Measurements from ENCODE around the gene LY9.
"Not testable (repeated sequence)": the region's sequence is repeated elsewhere in the genome, so short reads cannot be mapped to it uniquely, and the experiment has no call there.

LY9 gene

GRCh38 chr1:160774886-160775719 is 20.9 kb upstream of the LY9 start:
- no peak for DNase-seq

DNA sequence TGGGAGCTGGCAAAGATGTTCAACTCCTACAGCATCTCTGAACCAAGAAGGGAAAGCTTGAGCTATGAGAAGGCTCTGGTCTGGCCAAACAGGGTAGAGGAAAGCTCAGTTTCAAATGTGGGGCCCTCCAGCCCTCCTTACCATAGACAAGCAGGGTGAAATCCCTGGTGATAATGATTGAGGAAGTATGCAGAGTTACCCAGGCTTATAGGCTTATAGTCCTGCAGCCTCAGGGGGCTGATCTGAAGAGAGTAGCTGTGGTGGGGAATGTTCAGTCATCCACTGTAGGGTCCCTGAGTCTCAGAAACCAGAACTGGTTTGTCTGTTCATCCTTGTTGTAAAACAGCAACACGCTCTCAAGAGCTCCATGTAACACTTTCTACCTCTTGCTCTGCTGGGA is 19.8 kb upstream of the LY9 start:
- DNase-seq: no peak

GRCh38 chr1:160777486-160778089 is 18.4 kb upstream of the LY9 start:
- DNase-seq: no peak

DNA sequence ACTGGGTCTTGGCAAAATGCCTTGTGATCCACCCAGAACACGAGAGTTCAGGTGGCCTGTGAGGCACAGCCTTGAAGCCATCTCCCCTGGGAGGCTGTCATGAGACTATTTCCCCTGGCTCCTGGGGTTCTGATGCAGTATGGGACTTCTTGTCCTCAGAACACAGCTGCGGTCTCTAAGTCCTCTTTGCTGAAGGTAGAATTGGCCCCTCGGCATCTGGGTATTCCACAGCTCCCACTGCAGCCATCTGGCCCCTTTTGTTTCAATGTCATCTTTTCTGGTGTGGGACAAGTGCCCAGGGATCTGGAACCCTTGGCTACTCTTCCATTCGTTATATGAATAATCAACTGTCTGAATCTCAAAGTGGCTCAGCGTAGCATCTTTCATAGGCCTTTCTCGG is 17.0 kb upstream of the LY9 start:
- no peak for DNase-seq

- DNase-seq: no peak
These were observed 16.2 kb upstream of the LY9 start for GRCh38 chr1:160779626-160780397.

GRCh38 chr1:160780398-160780755 is 15.6 kb upstream of the LY9 start:
- no peak for DNase-seq

- DNase-seq: no peak
These were observed 14.7 kb upstream of the LY9 start for GRCh38 chr1:160781186-160781766.

- DNase-seq: no peak
These were observed 13.9 kb upstream of the LY9 start for GRCh38 chr1:160781914-160782689.

DNA sequence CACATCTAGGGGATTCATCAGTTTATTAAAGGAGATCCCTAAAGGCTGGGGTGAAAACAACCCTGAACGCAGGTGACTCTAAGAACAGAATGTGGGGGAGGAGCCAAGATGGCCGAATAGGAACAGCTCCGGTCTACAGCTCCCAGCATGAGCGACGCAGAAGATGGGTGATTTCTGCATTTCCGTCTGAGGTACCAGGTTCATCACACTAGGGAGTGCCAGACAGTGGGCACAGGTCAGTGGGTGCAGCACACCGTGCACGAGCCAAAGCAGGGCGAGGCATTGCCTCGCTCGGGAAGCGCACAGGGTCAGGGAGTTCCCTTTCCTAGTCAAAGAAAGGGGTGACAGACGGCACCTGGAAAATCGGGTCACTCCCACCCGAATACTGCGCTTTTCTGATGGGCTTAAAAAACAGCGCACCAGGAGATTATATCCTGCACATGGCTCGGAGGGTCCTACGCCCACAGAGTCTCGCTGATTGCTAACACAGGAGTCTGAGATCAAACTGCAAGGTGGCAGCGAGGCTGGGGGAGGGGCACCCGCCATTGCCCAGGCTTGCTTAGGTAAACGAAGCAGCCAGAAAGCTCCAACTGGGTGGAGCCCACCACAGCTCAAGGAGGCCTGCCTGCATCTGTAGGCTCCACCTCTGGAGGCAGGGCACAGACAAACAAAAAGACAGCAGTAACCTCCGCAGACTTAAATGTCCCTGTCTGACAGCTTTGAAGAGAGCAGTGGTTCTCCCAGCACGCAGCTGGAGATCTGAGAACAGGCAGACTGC is 12.8 kb upstream of the LY9 start:
- not testable (repeated sequence) for DNase-seq

- no peak for DNase-seq
These were observed 6.8 kb upstream of the LY9 start for GRCh38 chr1:160789051-160789701.

GRCh38 chr1:160789702-160790611 is 6.0 kb upstream of the LY9 start:
- DNase-seq: no peak

GRCh38 chr1:160794376-160794775 is 1.6 kb upstream of the LY9 start:
- DNase-seq: no peak

DNA sequence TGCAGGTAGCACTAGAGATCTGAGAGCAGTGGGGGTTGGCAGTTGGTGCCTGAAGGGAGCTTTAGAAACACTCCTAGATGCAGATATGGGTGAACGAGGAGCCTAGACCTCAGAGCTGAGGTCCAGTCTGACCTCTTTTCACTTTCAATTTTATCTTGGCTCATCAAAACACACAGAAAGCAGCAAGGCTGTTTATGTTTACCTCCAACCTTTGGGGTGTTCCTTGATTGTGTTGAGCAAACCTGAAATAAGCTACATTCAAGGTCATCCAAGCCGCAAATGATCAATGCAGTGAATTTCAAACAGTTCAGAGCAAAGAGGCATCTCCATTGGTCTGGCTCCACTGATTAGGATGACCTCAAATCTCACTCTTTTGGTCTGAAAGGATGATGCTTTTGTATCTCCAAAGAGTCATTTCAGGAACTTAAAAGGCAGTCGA is 1.3 kb downstream of the LY9 start:
- no peak for DNase-seq

- DNase-seq: no peak
These were observed 1.9 kb downstream of the LY9 start for GRCh38 chr1:160797861-160798273.

- DNase-seq: no peak
These were observed 2.5 kb downstream of the LY9 start for GRCh38 chr1:160798439-160798838.

GRCh38 chr1:160799641-160800040 is 3.7 kb downstream of the LY9 start:
- no peak for DNase-seq

DNA sequence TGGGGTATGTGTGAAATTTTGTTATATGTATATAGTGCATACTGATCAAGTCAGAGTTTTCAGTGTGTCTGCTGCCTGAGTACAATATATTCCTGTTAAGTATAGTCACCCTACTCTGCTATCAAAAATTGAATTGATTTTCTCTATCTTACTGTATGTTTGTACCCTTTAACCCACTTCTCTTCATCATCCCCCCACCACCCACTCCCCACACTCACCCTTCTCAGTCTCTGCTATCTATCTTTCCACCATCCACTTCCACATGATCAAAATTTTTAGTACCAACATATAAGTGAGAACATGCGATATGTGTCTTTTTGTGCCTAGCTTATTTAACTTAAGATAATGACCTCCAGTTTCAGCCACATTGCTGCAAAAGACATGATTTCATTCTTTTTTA is 4.2 kb downstream of the LY9 start:
- DNase-seq: no peak

DNA sequence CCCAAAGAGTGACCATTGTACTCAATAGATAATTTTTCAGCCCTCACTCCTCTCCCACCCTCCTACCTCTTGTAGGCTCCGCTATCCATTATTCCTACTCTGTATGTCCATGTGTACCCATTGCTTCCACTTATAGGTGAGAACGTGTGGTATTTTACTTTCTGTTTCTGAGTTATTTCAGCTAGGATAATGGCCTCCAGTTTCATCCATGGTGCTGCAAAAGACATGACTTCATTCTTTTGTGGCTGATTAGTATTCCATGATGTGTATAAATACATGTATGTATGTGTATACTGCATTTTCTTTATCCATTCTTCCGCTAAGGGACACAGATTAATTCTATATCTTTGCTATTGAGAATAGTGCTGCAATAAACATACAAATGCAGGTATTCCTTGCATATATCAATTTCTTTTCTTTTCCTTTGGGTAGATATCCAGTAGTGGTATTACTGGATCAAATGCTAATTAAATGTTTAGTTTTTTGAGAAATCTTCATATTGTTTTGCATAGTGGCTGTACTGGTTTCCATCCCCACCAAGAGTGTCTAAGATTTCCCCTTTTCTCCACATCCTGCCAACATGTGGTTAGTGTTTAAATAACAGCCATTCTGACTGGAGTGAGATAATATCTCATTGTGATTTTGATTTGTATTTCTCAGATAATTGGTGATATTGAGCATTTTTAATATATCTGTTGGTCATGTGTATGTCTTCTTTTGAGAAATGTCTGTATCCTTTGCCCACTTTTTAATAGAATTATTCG is 4.9 kb downstream of the LY9 start:
- no peak for DNase-seq

DNA sequence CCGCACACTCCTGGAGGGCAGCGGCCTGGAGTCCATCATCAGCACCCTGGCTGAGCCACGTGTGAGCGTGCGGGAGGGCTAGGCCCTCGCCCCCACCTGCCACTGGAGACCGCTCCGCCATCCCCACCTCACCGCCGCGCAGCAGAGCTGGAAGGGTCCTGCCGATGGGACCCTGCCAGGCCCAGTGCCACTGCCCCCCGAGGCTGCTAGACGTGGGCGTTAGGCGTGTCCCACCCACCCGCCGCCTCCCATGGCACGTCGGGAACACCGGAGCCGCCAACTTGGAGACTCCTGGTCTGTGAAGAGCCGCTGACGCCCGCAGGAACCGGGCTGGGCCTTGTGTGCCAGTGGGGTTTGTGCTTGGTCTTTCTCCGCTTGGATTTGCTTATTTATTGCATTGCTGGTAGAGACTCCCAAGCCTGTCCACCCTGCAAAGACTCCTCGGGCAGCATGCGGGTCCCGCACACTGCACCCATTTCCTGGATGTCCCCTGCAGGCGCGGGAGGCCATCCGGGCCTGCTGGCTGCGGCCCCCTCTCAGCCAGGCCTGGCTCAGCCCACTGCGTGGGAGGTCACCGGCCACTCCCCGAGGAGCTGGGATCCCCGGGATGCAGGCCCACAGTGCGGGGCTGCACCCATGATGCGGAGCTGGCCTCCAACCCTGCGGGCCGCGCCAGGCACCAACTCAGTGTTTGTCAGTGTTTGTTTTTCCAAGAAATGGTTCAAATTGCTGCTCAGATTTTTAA is 6.0 kb downstream of the LY9 start:
- DNase-seq: no peak

Data from cortex of kidney (tissue), 1 donor.